ENCODE data around the gene FAM193A.
"Not testable (repeated sequence)": the region's sequence is repeated elsewhere in the genome, so short reads cannot be mapped to it uniquely, and the experiment has no call there.

FAM193A gene

GRCh38 chr4:2621419-2621818 lies 85.0 kb downstream of the FAM193A start:
- no peak for DNase-seq

DNA sequence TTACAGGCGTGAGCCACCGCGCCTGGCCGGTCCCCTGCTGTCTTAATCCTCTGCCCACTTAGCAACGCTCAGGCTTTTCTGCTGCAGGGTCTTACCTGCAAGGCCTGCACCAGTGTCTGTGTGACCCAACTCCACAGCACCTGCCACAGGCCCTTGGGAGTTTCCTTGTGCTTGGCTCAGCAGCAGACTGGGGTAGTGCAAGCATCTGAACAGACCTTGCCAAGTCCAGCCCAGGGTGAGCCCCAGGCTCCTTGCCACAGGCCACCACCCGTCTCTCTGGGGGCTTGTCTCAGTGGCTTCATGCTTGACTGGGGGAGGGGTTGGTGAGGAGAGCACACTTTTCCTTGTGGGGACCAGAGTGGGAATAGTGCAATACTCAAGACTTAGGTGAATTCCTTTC lies 87.0 kb downstream of the FAM193A start:
- DNase-seq, result no peak

DNA sequence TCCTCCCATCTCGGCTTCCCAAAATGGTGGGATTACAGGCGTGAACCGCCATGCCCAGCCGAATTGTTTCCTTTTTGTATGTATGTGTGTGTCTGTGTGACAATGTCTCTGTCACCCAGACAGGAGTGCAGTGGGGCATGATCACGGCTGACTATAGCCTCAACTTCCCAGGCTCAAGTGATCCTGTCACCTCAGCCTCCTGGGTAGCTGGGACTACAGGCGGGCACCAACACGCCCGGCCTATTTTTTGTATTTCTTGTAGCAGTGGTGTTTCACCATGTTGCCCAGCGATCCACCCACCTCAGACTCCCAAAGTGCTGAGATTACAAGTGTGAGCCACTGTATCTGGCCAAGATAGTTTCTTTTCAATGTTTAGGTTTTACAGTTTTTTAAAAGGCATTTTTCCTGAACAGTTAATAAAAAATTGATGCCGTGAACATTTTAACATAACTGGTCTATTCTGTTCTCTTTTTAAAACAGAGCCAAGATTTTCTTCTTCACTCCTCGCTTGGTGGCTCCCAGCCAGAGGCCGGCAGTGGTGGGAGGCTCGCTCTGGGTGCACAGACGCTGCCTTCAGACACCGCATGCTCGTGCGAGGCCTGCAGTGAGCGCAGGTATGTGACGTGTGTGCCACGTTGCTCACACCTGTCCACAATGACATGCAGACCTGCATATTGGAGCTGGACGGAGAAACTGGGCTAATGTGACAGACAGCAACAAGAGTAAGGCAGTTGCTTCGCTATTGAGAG lies 88.5 kb downstream of the FAM193A start:
- DNase-seq, result no peak

DNA sequence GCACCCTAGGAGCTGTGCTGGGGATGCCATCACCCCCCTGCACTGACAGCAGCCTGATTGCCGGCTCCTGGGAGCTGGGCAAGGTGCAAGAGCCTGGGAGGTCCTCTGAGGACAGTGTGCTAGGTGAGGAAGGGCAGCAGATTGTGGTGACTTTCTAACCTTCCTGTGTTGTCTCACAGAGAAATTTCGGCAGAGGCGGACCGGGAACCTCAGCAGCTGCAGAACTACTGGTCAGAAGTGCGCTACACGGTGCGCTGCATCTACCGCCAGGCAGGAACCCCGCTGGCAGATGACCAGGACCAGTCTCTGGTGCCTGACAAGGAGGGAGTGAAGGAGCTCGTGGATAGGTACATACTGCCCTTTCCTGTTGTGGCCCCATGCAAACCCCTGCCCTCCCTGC lies 89.8 kb downstream of the FAM193A start:
- no peak for DNase-seq

DNA sequence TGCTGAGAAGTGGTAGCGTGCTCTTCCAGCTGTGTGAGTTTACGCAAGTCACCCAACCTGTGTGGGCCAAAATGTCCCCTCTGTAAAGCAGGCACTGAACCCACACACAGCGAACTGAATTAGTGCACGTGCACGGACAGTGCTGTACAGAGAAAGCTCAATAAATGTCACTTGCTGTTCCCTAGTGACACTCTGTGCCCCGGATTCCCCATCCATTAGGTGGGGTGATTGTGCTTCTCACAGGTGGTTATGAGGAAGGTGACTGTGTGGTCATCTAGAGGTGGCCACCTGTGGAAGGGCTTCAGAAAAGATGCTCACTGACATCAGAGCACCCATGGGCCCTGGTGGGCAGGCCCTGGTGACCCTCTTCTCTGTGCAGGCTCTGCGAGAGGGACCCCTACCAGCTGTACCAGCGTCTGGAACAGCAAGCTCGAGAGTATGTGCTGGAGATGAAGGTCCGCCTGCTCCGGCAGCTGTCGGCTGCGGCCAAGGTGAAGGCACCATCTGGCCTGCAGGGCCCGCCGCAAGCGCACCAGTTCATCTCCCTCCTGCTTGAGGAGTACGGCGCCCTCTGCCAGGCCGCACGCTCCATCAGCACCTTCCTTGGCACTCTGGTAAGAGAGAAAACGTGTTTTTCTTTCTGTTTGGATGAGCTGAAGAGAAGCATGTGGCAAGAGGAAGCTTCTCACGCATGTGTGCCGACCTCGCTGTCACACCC lies 94.3 kb downstream of the FAM193A start:
- DNase-seq, result no peak

- DNase-seq, result no peak
Measured at GRCh38 chr4:2634014-2634413, 97.6 kb downstream of the FAM193A start.

- DNase-seq, result no peak
Measured at GRCh38 chr4:2636331-2636730, 99.9 kb downstream of the FAM193A start.

GRCh38 chr4:2636994-2637393 lies 100.5 kb downstream of the FAM193A start:
- not testable (repeated sequence) for DNase-seq

GRCh38 chr4:2637956-2638552 lies 101.6 kb downstream of the FAM193A start:
- no peak for DNase-seq

- DNase-seq, result no peak
Measured at GRCh38 chr4:2638730-2639129, 102.3 kb downstream of the FAM193A start.

DNA sequence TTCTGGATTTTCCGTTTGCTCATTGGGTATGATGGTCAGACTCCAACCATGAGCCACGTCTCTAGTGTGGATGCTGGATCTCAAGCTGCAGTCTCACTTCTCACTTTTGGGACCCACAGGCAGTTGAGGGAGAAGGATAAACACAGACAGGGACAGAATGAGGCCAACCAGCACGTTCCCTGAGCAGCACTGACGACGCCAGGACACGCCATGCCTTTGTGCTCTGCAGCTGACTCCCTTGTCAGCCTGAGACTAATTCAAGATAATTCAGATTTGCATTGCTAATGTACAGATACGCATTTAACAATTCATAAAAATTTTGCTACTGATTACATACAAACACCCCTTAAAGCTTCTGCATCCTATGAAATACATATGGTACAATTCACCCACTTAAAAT lies 106.5 kb downstream of the FAM193A start:
- no peak for DNase-seq

- DNase-seq, result no peak
Measured at GRCh38 chr4:2643555-2643954, 107.1 kb downstream of the FAM193A start.

DNA sequence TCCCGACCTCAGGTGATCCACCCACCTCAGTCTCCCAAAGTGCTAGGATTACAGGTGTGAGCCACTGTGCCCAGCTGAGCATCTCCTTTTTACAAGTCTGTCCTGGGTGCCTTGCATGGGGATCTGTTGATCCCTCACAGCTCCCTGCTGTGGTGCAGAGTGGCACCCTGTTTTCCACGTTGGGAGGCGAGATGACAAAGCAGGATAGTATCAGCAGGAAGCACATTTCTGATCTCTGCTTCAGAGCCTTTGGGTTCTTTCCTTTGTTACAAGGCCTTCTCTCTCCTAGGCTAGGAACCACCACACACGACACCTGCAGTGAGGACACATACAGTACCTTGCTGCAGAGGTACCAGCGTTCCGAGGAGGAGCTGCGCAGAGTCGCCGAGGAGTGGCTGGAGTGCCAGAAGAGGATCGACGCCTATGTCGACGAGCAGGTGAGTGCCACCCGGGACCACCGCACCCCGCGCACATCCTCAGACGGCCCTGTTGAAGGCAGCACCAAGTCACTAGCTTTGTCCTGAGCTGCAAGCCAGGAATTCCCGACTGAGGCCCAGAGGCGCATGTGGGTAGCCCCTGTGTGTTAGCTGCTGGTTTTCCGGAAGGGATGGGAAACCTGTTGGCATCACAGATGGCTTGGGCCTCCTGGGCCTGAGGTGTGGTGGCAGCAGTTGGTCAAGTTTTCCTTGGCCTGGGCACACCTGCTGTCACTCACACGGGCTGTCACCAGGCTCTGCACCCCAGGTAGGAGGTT lies 110.1 kb downstream of the FAM193A start:
- no peak for DNase-seq

DNA sequence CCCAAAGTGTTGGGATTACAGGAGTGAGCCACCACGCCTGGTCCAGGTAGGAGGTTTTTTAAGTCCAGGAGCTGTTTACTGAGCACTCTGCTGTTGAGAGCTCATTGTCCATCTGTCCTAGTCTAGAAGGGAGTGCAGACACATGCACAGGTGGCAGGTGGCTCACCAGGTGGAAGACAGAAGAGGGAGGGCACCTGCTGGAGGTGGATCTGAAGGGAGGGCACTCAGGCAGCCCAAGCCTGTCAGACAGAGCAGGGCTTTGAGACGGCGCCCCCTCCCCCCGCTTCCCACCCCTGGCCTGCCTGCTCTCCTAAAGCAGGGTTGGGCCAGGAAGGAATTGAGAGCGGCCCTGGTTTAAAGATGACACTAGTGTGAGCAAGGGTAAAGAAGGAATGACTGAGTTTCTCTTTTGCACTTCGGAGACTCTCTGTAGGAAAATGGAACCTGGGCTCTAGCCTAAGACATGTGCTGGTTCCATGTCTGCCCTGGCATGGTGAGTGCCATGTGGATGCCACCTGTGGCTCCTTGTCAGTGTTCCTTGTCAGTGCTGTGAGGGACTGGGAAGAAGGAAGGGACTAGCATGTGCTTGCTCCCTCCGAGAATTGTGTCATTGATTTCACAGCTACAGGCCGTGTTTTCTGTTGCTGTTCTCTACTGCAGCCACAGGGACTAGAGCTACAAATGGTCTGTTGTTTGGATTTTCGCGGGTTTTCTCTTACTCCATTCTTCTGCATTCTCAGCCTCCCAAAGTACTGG lies 111.1 kb downstream of the FAM193A start:
- DNase-seq, result no peak

- no peak for DNase-seq
Measured at GRCh38 chr4:2648159-2648814, 111.8 kb downstream of the FAM193A start.

- no peak for DNase-seq
Measured at GRCh38 chr4:2649604-2650114, 113.2 kb downstream of the FAM193A start.

DNA sequence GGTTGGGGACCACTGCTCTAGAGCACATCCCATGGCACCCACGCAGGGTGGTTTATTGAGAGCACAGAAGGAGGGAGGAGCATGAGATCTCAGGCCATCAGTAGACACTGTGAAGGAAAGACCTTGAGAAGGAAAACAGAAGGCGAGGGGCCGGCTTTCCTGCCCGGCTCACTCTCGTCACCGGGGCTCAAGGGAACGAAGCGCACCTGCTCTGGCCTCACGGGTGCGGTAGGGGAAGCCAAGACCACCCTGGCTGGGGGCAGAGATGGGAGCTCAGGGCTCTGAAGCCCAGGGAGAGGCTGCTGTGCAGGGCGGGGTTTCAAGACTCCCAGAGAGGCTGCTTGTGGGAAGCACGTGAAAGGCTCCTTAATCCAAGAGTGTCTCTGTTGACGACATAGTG lies 113.8 kb downstream of the FAM193A start:
- DNase-seq, result no peak

DNA sequence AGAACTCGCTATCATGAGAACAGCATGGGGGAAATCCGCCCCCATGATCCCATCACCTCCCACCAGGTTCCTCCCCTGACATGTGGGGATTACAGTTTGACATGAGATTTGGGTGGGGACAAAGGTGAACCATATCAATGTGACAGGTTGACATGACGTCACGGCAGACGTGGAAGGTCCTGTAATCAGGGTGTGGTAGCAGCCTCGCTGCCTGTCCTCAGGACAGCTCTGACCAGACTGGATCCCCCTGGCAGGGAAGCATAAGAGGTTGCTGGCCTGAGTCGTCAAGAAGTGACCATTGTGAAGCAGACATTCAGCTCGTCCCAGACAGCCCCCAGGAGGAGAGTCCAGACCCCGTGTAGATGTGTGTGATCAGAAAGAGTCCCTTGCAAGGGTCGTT lies 115.1 kb downstream of the FAM193A start:
- no peak for DNase-seq

- DNase-seq, result no peak
Measured at GRCh38 chr4:2651998-2652397, 115.6 kb downstream of the FAM193A start.

DNA sequence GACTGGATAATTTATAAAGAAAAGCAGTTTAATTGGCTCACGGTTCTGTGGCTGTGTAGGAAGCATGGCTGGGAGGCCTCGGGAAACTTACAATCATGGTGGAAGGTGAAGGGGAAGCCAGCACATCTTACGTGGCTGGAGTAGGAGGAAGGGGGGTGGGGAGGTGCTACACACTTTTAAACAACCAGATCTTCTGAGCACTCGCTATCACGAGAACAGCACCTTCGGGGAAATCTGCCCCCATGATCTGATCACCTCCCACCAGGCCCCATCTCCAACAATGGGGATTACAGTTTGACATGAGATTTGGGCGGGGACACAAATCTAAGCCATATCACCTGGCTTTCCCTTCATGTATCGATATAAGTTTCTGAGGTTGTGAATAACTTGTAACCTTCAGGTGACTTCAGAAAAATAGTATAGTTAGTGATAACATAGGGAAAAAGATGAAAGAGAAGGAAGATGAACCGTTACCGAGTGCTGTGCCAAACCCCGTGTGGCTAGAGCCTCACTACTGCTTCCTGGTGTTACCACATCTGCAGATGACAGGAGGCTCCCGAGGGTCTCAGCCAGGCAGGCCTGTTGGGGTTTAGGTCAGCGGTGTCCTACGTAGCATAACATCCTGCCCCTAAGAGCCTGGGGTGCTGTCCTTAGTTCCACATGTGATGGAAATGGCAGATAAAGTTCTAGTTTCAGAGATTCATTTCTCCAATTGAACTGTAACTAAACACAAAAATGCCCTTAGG lies 116.1 kb downstream of the FAM193A start:
- no peak for DNase-seq

DNA sequence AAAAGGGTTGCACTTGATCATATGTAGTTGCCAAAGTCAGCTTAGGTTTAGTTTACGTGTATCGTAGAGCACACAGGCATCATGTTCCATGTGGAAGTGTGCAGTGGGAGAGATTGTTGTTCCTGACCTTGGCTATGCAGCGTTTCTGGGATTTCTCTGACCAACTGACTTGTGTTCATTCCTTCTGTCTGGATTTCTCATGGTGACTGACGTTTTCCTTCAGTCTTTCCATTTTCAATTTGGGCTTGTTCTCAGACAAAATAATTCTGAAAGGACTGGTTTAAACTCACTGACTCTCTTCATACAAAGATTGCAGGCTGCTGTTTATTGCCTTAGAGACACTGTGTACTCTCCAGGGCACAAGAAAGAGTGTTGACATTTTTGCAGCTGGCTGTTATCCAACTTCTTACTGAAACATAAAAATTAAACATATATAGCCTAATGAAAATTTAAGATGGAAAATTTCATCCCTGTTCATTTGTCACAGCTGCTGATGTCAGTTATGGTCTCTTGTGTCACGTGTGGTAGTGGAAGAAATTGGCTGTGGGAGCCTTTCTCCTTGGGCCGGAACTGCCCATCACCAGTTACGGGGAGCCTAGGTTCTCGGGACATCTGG lies 124.3 kb downstream of the FAM193A start:
- DNase-seq, result no peak
